Small intestine (tissue), 7 donors: ENCODE data around the gene PHOX2A. TPM values are rescaled to one million over a fixed set of nuclear protein-coding genes. Genes with fewer than 3 reads are reported as not detected.

Experiments used
- DNase-seq, 2 donors: peaks; one replicate each; pipeline versions ENCODE4 v3.0.0 to v3.0.0-alpha.2; 2013
- FAIRE-seq: peaks from 2 replicates; lab custom pipeline; 2012; peaks lifted over from hg19 to GRCh38; lab: Jason Lieb, UNC
- H3K27ac ChIP-seq, 3 donors: one replicate each; pipeline ENCODE4 v1.5.1; 2013; ENCODE audit warnings: low read length in 2 of 3, mild to moderate bottlenecking in 2 of 3, control low read depth in 1 of 3, inconsistent platforms in 1 of 3, low read depth in 1 of 3, moderate library complexity in 1 of 3
- H3K27me3 ChIP-seq, 3 donors: one replicate each; pipeline ENCODE4 v1.6.1; 2013; ENCODE audit warnings: low read length in 3 of 3, inconsistent platforms in 1 of 3; ENCODE audit not compliant: control insufficient read depth in 3 of 3, insufficient read depth in 3 of 3
- H3K36me3 ChIP-seq, 3 donors: one replicate each; pipeline ENCODE4 v1.6.1; 2013; ENCODE audit warnings: low read length in 3 of 3, inconsistent platforms in 1 of 3, low read depth in 1 of 3, mild to moderate bottlenecking in 1 of 3, moderate library complexity in 1 of 3; ENCODE audit not compliant: control insufficient read depth in 3 of 3, insufficient read depth in 2 of 3
- H3K4me1 ChIP-seq, 3 donors: one replicate each; pipeline ENCODE4 v1.6.1; 2013; ENCODE audit warnings: low read length in 2 of 3, inconsistent platforms in 1 of 3, low read depth in 1 of 3, mild to moderate bottlenecking in 1 of 3, moderate library complexity in 1 of 3; ENCODE audit not compliant: control insufficient read depth in 3 of 3, insufficient read depth in 2 of 3
- H3K4me3 ChIP-seq, 3 donors: one replicate each; pipeline ENCODE4 v1.5.1; 2013; ENCODE audit warnings: low read length in 3 of 3, control low read depth in 1 of 3, inconsistent platforms in 1 of 3, low read depth in 1 of 3, mild to moderate bottlenecking in 1 of 3, moderate library complexity in 1 of 3
- H3K9me3 ChIP-seq, 2 donors: one replicate each; pipeline ENCODE4 v1.6.1; 2013; ENCODE audit warnings: low read depth in 1 of 2, low read length in 1 of 2; ENCODE audit not compliant: control insufficient read depth in 2 of 2, insufficient read depth in 1 of 2
- WGBS, 3 donors: extraction: QIAGEN DNeasy Blood & Tissue Kit; methylation state at CpG; one replicate each; pipeline ENCODE4 v1.1.7; 2013; 5-methylcytosine and 5-hydroxymethylcytosine counted together
- polyA plus RNA-seq, 4 donors: library from polyadenylated mRNA; stranded (reverse) in 3 of 4; unstranded in 1 of 4; fragments of 200-250 nt in 3 of 4; fragments of 120-200 nt in 1 of 4; gene quantifications; one replicate each; pipeline versions ENCODE4 v1.2.1 to v1.2.3, GENCODE V29; 2013
- donor health status: healthy with polysubstance abuse.
- donor health status: control.
- donor health status: control.
- donor health status: Bipolar disorder and iron deficiency.
- donor health status: healthy.

PHOX2A gene
- polyA plus RNA-seq, 4 donors = 0.86 to 3.3 TPM; not detected in 2

DNA sequence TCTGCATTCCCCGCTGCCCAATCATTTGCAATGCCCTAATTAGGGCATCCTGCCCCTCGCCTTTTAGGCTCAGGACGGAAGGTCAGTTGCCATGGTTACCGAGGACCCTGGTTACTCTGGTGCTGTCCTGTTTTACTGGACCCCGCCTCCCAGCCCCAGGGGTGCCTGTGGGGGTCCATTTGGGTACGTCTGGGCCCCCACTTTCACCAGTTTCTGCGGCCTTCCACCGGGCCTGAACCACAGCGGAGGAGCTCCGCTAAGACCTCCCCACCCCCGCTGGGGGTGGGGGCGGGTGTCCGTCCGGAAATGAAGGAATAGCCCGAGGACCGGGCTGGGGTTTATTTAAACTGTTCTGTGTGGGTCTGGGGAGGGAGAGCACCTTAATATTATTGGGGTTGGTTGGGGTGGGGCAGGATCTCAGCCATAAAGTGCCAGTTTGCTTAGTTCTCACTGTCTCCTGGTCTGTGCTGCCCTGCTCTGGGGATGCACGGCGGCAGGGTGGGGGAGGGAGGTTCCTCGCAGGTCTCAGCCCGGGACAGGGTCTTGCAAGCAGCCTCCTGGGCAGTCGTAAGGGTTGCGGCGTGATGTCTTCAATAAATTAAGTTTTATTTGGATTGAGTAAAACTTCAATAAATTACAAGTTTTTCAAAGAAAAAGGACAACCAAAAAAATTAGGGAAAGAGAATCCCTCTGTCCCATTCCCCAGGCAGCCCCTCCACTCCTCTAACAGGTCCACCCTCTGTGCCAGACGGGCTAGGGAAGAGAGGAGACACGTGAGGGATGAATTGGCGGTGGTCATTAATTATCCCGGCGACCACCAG, 5.3 kb downstream of the PHOX2A start:
- no peaks in the 10 kb centered on the region for H3K9me3 ChIP-seq
- no peak overlapping the region for H3K27ac ChIP-seq
- peaks cover 12 to 51% (median 20%) of the 10 kb centered on the region in 3 donors for H3K27me3 ChIP-seq
- WGBS, 3 donors = 69 to 70% (median 70%) methylated on average over 28 of the region's 28 CpGs
- FAIRE-seq (no peak), DNase-seq (no peak)
- H3K4me1 ChIP-seq = peaks cover 0 to 32% (median 2%) of the 10 kb centered on the region in 3 donors
- peaks cover 9 to 49% (median 10%) of the 10 kb centered on the region in 3 donors for H3K36me3 ChIP-seq
- H3K4me3 ChIP-seq = no peak overlapping the region

DNA sequence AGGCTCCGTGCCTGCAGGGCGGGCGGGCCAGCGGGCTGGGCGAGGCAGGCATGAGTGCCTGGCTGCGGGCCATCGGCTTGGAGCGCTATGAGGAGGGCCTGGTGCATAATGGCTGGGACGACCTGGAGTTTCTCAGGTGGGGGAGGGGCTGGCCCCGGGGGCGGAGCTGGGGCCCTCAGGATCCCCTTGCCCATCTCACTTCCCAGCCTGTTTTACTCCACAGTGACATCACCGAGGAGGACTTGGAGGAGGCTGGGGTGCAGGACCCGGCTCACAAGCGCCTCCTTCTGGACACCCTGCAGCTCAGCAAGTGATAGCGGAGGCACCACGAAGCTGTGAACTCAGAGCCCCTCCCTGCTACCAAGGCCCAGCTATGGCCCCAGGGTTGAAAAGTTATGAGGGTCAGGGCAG, 5.9 kb downstream of the PHOX2A start:
- Histone ChIP-seq H3K9me3 (no peaks in the 10 kb centered on the region), H3K36me3 (peaks cover 11 to 56% (median 13%) of the 10 kb centered on the region in 3 donors), H3K4me1 (peaks cover 0 to 32% (median 2%) of the 10 kb centered on the region in 3 donors), H3K4me3 (no peak overlapping the region), H3K27ac (no peak overlapping the region), H3K27me3 (peaks cover 7 to 44% (median 13%) of the 10 kb centered on the region in 3 donors)
- DNase-seq = peak; percentile 69 to 72
- WGBS, 3 donors = 17 to 49% (median 40%) methylated on average over 14 to 16 of the region's 16 CpGs
- no peak for FAIRE-seq

DNA sequence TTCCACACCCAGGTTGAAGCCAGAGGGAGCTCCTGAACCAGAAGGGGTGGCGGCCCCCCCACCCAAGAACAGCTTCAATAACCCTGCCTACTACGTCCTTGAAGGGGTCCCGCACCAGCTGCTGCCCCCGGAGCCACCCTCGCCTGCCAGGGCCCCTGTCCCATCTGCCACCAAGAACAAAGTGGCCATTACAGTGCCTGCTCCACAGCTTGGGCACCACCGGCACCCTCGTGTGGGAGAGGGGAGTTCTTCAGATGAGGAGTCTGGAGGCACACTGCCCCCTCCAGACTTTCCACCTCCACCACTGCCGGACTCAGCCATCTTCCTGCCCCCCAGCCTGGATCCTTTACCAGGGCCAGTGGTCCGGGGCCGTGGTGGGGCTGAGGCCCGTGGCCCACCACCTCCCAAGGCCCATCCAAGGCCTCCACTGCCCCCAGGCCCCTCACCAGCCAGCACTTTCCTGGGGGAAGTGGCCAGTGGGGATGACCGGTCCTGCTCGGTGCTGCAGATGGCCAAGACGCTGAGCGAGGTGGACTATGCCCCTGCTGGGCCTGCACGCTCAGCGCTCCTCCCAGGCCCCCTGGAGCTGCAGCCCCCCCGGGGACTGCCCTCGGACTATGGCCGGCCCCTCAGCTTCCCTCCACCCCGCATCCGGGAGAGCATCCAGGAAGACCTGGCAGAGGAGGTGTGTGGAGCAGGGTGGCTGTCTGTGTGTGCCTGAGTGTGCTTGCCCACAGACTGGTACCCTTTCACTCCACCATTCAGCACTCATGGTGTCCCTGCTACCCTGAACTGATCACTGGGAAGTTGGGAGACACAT, 6.7 kb downstream of the PHOX2A start:
- 65 to 81% (median 75%) methylated on average over 16 to 22 of the region's 22 CpGs for WGBS, 3 donors
- Histone ChIP-seq H3K4me1 (peaks cover 0 to 32% (median 2%) of the 10 kb centered on the region in 3 donors), H3K27me3 (peaks cover 6 to 37% (median 12%) of the 10 kb centered on the region in 3 donors), H3K4me3 (no peak overlapping the region), H3K27ac (no peak overlapping the region), H3K9me3 (no peaks in the 10 kb centered on the region), H3K36me3 (peaks cover 14 to 63% (median 16%) of the 10 kb centered on the region in 3 donors)
- DNase-seq (no peak), FAIRE-seq (no peak)

DNA sequence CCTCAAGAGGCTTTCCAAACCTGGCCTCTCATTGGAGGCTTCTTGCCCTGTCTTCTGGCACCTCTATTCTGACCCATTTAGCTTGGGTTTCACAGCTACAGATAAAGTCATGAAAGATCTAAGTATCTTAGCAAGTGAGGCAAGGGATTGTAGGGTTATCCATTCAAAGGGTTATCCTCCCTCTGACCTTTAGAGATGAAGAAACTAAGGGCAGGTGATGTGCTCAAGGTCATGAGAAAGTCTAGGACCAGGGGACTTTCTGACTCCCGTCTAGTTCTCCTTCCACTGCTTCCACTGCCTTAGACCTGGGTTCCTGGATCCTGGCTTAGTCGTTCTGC, 7.2 kb downstream of the PHOX2A start:
- Histone ChIP-seq H3K4me3 (no peak overlapping the region), H3K36me3 (peaks cover 14 to 69% (median 18%) of the 10 kb centered on the region in 3 donors), H3K4me1 (peaks cover 0 to 32% (median 2%) of the 10 kb centered on the region in 3 donors), H3K9me3 (no peaks in the 10 kb centered on the region), H3K27ac (no peak overlapping the region), H3K27me3 (peaks cover 2 to 32% (median 7%) of the 10 kb centered on the region in 3 donors)
- DNase-seq (no peak), FAIRE-seq (no peak)
- whole genome bisulfite sequencing, 3 donors = 61 to 71% (median 69%) methylated on average over 2 of the region's 2 CpGs

DNA sequence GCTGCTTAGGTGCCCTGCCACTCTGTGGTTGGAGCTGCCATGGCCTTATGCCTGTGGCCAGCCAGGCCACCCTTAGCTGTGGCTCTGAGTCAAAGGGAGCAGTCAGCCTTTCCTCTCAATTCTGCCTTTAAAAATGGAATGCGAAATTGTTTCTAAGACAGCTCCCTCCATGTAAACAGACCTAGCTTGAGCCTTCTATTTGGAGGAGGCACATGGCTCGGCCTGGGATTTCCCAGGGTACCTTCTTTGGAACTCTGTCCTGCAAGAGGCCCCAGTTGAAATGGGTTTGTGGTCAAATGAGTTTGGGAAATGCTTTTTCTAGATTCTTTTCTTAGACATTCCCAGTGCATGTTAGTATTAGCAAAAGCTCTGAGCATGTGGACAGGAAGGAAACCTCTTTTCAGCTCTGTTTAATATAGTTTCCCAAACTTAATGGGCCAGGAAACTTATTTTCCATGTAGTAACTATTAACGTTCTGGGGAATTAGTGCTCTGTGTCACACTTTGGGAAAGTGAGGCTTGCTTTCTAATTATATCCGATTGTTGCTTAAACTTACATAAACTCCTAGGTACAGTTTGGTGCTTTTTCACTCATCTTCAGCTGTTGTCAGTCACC, 7.8 kb downstream of the PHOX2A start:
- H3K4me1 ChIP-seq = peaks cover 0 to 32% (median 2%) of the 10 kb centered on the region in 3 donors
- FAIRE-seq (no peak), DNase-seq (no peak)
- no peak overlapping the region for H3K27ac ChIP-seq
- H3K27me3 ChIP-seq = peaks cover 0 to 26% (median 5%) of the 10 kb centered on the region in 3 donors
- H3K36me3 ChIP-seq = peaks cover 14 to 74% (median 24%) of the 10 kb centered on the region in 3 donors
- H3K4me3 ChIP-seq = no peak overlapping the region
- H3K9me3 ChIP-seq = no peaks in the 10 kb centered on the region
- WGBS, 3 donors = 69 to 85% (median 85%) methylated on average over 4 of the region's 4 CpGs

DNA sequence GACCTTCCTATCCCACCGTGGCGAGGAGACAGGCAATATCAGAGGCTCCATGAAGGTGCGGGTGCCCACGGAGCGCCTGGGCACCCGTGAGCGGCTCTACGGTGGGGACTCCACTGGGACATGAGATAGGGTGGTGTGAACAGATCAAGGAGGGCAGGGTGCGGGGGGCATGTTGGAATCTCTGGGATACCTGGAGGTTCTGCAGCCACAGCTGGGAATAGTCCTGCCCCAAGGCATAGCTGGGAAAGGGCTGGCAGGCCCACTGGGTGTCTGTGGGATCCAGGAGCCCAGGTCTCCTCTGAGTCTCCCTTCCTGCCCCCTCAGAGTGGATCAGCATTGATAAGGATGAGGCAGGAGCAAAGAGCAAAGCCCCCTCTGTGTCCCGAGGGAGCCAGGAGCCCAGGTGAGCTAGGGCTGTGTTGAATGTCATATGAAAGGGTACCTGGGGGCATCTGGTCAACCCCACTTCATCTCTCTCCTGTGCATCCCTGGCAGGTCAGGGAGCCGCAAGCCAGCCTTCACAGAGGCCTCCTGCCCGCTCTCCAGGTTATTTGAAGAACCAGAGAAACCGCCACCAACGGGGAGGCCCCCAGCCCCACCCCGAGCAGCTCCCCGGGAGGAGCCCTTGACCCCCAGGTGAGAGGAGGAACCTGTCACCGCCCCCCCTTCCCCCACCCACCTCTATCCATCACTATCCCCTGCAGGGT, 8.5 kb downstream of the PHOX2A start:
- no peak for FAIRE-seq
- no peak for DNase-seq
- H3K9me3 ChIP-seq = no peaks in the 10 kb centered on the region
- peaks cover 0 to 19% (median 0%) of the 10 kb centered on the region in 3 donors for H3K27me3 ChIP-seq
- H3K4me1 ChIP-seq = peaks cover 0 to 27% (median 2%) of the 10 kb centered on the region in 3 donors
- peaks cover 17 to 81% (median 25%) of the 10 kb centered on the region in 3 donors for H3K36me3 ChIP-seq
- H3K27ac ChIP-seq = no peak overlapping the region
- H3K4me3 ChIP-seq = no peak overlapping the region
- WGBS, 3 donors = 85 to 91% (median 86%) methylated on average over 17 of the region's 17 CpGs

DNA sequence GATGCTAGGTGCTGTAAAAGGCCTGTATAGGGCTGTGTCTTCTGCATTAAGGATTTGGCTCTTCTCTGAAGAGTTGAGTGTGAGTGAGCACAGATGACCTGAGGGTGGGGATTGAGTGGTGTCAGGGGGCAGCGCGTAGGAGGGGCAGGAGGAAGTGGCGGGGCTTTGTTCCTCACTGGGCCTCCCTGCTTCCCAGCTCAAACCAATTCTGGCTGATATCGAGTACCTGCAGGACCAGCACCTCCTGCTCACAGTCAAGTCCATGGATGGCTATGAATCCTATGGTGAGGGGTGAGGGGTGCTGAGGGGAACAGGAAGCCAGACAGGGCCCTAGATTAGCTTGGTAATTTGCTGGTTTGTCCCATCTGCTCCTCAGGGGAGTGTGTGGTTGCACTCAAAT, 9.1 kb downstream of the PHOX2A start:
- Histone ChIP-seq H3K9me3 (no peaks in the 10 kb centered on the region), H3K4me1 (peaks cover 0 to 21% (median 0%) of the 10 kb centered on the region in 3 donors), H3K27me3 (peaks cover 0 to 14% (median 0%) of the 10 kb centered on the region in 3 donors), H3K36me3 (peaks cover 17 to 87% (median 28%) of the 10 kb centered on the region in 3 donors), H3K4me3 (no peak overlapping the region), H3K27ac (no peak overlapping the region)
- DNase-seq = no peak
- WGBS, 3 donors = 92 to 98% (median 98%) methylated on average over 4 of the region's 4 CpGs
- FAIRE-seq = no peak
